Osteocyte (in vitro differentiated cells): ENCODE measurements around the gene NOS1AP. TPM values are rescaled to one million over a fixed set of nuclear protein-coding genes. Genes with fewer than 3 reads are reported as not detected.

Source experiments
- DNase-seq: peaks from one replicate; pipeline ENCODE4 v3.0.0; 2021; ENCODE audit warnings: mixed read lengths; ENCODE audit not compliant: unreplicated experiment; ENCODE audit errors: extremely low spot score
- H3K27ac Mint-ChIP-seq: one replicate; pipeline ENCODE4 v1.8.0; 2021; ENCODE audit warnings: mild to moderate bottlenecking, mixed read lengths; ENCODE audit not compliant: unreplicated experiment
- H3K27me3 Mint-ChIP-seq: one replicate; pipeline ENCODE4 v1.8.0; 2021; ENCODE audit warnings: mixed read lengths; ENCODE audit not compliant: unreplicated experiment
- H3K36me3 Mint-ChIP-seq: one replicate; pipeline ENCODE4 v1.8.0; 2021; ENCODE audit warnings: mixed read lengths; ENCODE audit not compliant: unreplicated experiment
- H3K4me1 Mint-ChIP-seq: one replicate; pipeline ENCODE4 v1.8.0; 2021; ENCODE audit warnings: mixed read lengths; ENCODE audit not compliant: unreplicated experiment
- H3K4me3 Mint-ChIP-seq: one replicate; pipeline ENCODE4 v1.8.0; 2021; ENCODE audit warnings: mild to moderate bottlenecking, moderate library complexity, mixed read lengths; ENCODE audit not compliant: unreplicated experiment
- H3K9me3 Mint-ChIP-seq: one replicate; pipeline ENCODE4 v1.8.0; 2021; ENCODE audit warnings: mixed read lengths; ENCODE audit not compliant: unreplicated experiment
- total RNA-seq: library from RNA; stranded (reverse); gene quantifications from 2 replicates; pipeline ENCODE4 v1.2.1, GENCODE V29; 2021
- TF ChIP-seq, protein P1 (sequence below): fragments of 200-600 bp; sonication (generic); IDR thresholded peaks from 2 replicates; pipeline ENCODE4 v1.5.0; 2021; ENCODE audit warnings: antibody characterized with exemption, mild to moderate bottlenecking, moderate library complexity

Gene NOS1AP
- total RNA-seq, 1 donor from 2014 or later, result 2.5 TPM

DNA sequence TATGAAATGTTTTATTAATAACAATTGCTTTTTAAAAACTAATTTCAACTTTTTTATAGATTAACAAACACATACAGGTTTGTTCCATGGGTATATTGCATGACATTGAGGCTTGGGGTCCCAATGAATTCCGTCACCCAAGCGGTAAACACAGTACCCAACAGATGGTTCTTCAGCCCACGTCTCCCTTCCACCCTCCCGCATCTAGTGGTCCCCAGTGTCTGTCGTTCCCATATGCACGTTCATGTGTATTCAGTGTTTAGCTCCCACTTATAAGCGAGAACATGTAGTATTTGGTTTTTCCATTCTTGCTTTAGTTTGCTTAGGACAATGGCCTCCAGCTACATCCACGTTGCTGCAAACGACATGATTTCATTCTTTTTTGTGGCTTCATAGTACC lies 48.6 kb downstream of the NOS1AP start:
- TF ChIP-seq, protein P1, sequence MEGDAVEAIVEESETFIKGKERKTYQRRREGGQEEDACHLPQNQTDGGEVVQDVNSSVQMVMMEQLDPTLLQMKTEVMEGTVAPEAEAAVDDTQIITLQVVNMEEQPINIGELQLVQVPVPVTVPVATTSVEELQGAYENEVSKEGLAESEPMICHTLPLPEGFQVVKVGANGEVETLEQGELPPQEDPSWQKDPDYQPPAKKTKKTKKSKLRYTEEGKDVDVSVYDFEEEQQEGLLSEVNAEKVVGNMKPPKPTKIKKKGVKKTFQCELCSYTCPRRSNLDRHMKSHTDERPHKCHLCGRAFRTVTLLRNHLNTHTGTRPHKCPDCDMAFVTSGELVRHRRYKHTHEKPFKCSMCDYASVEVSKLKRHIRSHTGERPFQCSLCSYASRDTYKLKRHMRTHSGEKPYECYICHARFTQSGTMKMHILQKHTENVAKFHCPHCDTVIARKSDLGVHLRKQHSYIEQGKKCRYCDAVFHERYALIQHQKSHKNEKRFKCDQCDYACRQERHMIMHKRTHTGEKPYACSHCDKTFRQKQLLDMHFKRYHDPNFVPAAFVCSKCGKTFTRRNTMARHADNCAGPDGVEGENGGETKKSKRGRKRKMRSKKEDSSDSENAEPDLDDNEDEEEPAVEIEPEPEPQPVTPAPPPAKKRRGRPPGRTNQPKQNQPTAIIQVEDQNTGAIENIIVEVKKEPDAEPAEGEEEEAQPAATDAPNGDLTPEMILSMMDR, result no peak
- DNase-seq, result no peak

DNA sequence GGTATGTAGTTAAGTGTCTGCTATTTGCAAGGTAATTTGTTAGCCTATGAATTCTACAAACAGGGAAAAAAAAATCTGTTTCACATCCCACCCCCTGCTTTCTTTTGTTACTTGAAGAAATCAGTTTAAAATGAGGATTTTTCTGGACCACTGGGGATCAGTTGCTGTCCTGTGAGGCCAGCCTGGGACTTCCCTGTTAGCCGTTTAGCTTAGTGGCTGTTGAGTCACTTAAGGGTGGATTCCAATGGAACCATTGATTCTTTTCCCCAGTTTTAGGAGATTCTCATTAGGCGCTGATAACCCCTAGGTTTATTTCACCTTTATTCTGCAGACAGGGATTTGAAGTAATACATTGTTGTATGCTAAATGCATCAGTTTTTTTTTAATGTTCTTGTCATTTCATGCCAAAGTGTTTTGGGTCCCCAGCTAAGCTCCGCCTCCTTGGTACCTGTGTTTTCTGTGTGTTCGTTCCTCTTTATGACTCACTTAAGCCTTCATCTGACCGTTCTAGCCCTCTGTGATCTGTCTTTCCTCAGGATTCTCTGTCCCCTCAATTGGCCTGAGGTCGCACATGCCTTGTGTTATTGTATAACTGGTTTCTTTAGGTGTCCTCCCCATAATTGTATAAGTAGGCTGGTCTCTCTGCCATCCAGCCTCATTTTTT lies 59.3 kb downstream of the NOS1AP start:
- Mint-ChIP-seq H3K9me3 (peaks cover 5% of the 10 kb centered on the region), H3K4me1 (no peaks in the 10 kb centered on the region), H3K36me3 (no peaks in the 10 kb centered on the region), H3K27me3 (peaks cover 13% of the 10 kb centered on the region), H3K27ac (no peak overlapping the region), H3K4me3 (no peak overlapping the region)
- TF ChIP-seq, protein P1, result no peak
- DNase-seq, result no peak

More for the DNA sequence above, 48.6 kb downstream of the NOS1AP start:
- H3K4me3 Mint-ChIP-seq, result no peak overlapping the region
- H3K27ac Mint-ChIP-seq, result no peak overlapping the region
- H3K4me1 Mint-ChIP-seq, result no peaks in the 10 kb centered on the region
- no peaks in the 10 kb centered on the region for H3K36me3 Mint-ChIP-seq
- H3K9me3 Mint-ChIP-seq, result no peaks in the 10 kb centered on the region
- H3K27me3 Mint-ChIP-seq, result peaks cover 31% of the 10 kb centered on the region

DNA sequence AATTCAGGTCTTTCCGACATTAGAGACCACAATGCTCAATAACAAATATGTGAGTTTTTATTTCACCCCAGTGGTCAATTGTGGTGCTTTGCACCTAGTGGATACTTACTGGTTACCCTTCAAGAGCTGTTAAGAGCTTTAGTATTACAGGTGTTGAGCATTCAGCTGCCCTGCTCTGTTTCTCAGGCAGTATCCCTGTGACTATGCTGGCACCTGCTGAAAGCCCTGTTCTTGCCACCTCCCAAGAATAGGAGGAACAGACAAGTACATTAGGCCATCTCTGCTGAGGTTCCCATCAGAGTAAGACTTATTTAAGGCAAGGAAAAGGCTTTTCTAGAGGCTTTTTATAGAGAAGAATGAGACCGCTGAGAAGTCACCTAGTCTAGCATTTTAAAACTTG lies 60.8 kb downstream of the NOS1AP start:
- peaks cover 5% of the 10 kb centered on the region for H3K9me3 Mint-ChIP-seq
- TF ChIP-seq, protein P1, result no peak
- H3K36me3 Mint-ChIP-seq, result no peaks in the 10 kb centered on the region
- no peaks in the 10 kb centered on the region for H3K4me1 Mint-ChIP-seq
- peaks cover 13% of the 10 kb centered on the region for H3K27me3 Mint-ChIP-seq
- DNase-seq, result no peak
- no peak overlapping the region for H3K27ac Mint-ChIP-seq
- no peak overlapping the region for H3K4me3 Mint-ChIP-seq

DNA sequence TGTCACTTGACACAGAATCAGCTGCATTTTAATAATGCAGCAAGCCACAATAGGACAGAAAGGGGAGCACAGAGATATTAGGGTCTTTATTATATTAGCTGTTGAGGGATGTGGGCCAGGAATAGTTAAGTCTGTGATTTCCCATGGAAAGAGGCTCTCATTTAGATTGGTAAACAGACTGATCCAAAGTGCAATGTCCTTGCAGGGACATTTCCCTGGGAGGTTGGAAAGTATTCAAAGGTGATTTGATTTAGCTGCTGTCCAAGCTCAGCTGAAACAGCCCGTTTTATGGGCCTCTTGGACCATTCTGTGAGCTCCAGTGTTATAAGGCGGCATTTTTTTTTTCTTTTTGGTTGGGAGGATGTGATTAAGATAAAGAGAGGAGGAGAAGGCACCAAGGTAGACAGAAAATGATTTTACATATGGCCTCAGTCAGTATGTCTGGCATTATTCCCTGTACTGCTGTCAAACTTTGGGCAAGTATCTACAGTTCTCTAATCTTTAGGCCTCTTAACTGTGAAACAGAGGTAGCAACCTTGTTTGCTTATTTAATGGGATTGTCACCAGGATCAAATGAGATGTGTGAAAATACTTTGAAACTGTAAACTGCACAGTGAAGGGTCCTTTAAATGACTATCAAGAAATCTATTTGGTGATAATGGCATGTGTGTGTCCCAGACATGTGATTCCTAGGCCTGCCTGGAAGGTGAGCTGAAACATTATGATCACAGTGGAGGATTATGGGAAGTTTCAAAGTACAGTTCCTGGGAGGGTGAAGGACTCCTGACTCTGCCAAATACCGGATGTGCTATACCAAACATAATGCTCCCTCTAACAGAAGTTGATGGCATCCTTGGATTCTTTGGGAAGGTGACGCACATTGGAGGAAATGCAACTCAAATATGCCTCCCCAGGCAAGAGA lies 62.2 kb downstream of the NOS1AP start:
- no peak overlapping the region for H3K4me3 Mint-ChIP-seq
- H3K9me3 Mint-ChIP-seq, result no peaks in the 10 kb centered on the region
- no peak overlapping the region for H3K27ac Mint-ChIP-seq
- no peaks in the 10 kb centered on the region for H3K36me3 Mint-ChIP-seq
- TF ChIP-seq, protein P1, result no peak
- DNase-seq, result no peak
- H3K4me1 Mint-ChIP-seq, result peaks cover 4% of the 10 kb centered on the region
- peaks cover 13% of the 10 kb centered on the region for H3K27me3 Mint-ChIP-seq

DNA sequence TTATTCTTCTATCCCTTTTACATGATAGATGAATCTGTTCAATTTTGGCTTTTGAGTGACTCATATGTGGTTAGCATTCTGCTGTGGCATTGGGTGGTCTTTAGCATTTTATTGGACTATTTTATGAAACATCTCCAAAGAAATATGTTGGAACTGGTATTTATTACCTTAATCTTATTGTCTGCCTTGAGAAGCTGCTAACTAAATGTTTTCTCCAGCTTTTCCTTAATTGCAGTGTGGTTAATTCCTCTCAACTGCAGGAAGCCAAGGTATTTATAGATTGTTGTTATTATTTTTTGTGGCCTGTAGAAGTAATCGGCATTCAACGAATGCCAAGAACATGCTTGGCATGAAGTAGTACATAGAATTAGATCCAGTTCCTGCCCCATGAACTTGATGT lies 64.1 kb downstream of the NOS1AP start:
- no peak overlapping the region for H3K27ac Mint-ChIP-seq
- peaks cover 13% of the 10 kb centered on the region for H3K27me3 Mint-ChIP-seq
- H3K36me3 Mint-ChIP-seq, result no peaks in the 10 kb centered on the region
- H3K4me3 Mint-ChIP-seq, result no peak overlapping the region
- TF ChIP-seq, protein P1, result no peak
- H3K9me3 Mint-ChIP-seq, result no peaks in the 10 kb centered on the region
- peaks cover 10% of the 10 kb centered on the region for H3K4me1 Mint-ChIP-seq
- DNase-seq, result no peak
